HG03378 (cell line): ENCODE results near the gene CLPTM1L.
"Not testable (repeated sequence)": the region's sequence is repeated elsewhere in the genome, so short reads cannot be mapped to it uniquely, and the experiment has no call there.

Experiments used
- ATAC-seq: cut with Tn5 transposase; IDR thresholded peaks from one replicate; pipeline ENCODE4 v1.9.1; 2021; ENCODE audit warnings: mild to moderate bottlenecking, moderate library complexity; ENCODE audit not compliant: unreplicated experiment

The CLPTM1L gene

DNA sequence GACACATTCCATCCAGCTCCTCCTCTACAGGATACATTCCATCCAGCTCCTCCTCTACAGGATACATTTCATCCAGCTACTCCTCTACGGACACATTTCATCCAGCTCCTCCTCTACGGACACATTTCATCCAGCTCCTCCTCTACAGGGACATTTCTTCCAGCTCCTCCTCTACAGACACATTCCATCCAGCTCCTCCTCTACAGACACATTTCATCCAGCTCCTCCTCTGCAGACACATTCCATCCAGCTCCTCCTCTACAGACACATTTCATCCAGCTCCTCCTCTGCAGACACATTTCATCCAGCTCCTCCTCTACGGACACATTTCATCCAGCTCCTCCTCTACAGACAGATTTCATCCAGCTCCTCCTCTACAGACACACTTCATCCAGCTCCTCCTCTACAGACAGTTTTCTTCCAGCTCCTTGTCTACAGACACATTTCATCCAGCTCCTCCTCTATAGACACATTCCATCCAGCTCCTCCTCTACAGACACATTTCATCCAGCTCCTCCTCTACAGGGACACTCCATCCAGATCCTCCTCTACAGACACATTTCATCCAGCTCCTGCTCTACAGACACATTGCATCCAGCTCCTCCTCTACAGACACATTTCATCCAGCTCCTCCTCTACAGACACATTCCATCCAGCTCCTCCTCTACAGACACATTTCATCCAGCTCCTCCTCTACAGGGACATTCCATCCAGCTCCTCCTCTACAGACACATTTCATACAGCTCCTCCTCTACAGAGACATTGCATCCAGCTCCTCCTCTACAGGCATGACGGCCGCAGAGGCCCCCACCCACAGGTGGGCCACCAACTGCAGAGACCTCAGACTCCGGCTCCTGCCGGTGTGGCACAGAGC lies 16.4 kb downstream of the CLPTM1L start:
- ATAC-seq = not testable (repeated sequence)

DNA sequence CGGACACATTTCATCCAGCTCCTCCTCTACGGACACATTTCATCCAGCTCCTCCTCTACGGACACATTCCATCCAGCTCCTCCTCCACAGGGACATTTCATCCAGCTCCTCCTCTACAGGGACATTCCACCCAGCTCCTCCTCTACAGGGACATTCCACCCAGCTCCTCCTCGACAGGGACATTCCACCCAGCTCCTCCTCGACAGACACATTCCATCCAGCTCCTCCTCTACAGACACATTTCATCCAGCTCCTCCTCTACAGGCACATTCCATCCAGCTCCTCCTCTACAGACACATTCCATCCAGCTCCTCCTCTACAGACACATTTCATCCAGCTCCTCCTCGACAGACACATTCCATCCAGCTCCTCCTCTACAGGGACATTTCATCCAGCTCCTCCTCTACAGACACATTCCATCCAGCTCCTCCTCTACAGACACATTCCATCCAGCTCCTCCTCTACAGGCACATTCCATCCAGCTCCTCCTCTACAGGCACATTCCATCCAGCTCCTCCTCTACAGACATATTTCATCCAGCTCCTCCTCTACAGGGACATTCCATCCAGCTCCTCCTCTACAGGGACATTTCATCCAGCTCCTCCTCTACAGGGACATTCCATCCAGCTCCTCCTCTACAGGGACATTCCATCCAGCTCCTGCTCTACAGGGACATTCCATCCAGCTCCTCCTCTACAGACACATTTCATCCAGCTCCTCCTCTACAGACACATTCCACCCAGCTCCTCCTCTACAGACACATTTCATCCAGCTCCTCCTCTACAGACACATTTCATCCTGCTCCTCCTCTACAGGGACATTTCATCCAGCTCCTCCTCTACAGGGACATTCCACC lies 17.8 kb downstream of the CLPTM1L start:
- not testable (repeated sequence) for ATAC-seq

DNA sequence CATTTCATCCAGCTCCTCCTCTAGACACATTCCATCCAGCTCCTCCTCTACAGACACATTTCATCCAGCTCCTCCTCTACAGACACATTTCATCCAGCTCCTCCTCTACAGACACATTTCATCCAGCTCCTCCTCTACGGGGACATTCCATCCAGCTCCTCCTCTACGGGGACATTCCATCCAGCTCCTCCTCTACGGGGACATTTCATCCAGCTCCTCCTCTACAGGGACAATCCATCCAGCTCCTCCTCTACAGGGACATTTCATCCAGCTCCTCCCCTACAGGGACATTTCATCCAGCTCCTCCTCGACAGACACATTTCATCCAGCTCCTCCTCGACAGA lies 18.4 kb downstream of the CLPTM1L start:
- ATAC-seq = not testable (repeated sequence)

DNA sequence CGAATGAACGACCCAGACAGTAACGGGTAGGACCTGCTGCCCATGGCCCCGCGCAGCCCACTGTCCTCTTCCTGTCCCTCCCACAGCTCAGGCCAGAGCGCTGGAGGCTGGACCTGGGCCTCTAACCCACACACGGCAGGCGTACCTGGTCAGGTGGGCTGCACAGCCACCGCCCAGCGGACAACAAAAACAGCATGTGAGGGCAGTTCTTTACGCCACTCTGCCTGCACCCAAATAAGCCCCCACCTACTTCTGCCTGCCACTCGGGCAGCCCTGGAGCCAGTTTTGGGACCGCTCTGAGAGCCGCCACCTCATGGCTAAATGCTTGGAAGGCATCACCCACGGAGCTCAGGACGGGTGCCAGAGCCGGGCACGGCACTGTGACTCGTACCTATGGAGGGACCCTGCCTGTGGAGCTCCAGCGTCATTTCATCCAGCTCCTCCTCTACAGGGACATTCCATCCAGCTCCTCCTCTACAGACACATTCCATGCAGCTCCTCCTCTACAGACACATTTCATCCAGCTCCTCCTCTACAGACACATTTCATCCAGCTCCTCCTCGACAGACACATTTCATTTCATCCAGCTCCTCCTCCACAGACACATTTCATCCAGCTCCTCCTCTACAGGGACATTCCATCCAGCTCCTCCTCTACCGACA lies 18.9 kb downstream of the CLPTM1L start:
- no peak for ATAC-seq

DNA sequence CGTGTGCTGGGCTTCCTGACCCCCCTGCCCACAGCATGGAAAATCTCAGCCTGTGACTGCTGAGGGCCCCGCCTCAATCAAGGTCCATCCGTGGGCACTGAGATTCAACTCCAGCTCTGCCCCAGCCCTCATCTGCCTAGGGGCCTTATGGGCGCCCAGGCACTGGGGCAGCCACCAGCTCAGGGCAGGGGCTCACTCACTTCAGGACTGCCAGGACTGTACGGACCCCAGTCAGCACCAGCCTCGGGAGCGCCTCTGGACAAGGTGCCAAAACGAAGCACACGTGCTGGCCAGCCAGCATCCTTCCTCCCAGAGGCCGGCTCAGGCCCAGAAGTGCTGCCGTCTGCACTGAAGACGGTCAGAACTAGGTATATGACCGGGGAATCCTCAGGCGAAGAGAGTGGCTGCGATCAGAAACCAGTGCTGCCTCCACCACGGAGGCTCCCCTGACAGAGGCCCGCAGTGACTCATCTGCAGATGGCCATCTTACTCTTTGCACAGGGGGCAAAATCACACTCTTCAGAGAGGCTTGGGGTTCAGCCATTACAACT lies 19.6 kb downstream of the CLPTM1L start:
- no peak for ATAC-seq

DNA sequence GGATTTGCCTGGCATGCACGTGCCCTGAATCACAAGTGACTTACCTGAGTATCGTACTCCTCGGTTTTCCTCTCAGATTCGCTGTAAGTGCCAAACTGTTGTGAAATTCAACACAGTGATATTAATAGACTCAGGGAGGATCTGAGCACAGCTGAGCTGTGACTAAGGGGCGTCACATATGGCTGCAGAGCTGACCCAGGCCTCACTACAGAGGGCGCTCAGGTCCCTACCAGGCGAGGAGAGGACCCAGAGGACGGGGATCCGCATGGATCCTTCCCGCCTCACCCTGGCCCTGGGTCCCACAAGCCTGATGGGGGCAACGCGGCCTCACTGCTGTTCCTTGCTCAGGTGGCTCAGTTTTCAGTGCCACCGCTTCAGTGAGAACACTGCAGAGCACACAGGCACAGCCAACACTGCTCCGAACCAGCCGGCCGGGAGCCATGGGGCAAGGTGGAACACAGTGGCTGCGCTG lies 20.1 kb downstream of the CLPTM1L start:
- ATAC-seq = no peak

DNA sequence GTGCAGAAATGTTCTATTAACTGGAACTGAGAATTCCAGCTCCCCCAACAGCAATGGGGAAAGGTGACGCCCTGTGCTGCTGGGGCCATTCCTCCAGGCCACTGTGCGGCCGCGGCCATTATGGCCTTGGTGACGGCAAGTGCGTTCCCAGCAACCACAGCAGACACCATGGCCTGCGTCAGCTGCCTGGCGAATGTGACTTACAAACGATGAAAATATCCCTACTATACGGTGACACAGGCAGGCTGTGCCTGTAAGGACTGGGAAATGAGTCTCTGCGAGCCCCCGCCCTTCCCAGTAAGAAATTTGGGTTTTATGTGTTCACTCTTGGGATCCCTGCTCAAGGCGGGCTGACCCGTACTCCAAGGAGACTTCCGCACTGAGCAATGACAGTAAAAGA lies 20.6 kb downstream of the CLPTM1L start:
- ATAC-seq = no peak

DNA sequence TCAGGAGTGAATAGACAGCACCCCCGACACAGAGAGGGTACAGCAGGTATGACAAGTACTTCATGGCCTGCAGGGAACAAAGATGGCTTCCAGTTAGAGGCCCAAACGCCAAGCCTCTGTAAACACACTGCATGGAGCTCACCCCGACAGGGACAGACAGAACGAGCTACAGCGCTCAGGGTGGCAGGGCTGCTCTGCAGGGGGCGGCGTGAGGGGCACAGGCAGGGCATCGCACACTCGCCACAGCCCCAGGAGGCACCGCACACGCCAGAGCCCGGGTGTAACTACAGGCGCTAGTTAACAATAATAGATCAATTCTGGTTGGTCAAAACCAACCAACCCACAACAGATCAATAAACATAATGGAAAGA lies 21.1 kb downstream of the CLPTM1L start:
- ATAC-seq = no peak

DNA sequence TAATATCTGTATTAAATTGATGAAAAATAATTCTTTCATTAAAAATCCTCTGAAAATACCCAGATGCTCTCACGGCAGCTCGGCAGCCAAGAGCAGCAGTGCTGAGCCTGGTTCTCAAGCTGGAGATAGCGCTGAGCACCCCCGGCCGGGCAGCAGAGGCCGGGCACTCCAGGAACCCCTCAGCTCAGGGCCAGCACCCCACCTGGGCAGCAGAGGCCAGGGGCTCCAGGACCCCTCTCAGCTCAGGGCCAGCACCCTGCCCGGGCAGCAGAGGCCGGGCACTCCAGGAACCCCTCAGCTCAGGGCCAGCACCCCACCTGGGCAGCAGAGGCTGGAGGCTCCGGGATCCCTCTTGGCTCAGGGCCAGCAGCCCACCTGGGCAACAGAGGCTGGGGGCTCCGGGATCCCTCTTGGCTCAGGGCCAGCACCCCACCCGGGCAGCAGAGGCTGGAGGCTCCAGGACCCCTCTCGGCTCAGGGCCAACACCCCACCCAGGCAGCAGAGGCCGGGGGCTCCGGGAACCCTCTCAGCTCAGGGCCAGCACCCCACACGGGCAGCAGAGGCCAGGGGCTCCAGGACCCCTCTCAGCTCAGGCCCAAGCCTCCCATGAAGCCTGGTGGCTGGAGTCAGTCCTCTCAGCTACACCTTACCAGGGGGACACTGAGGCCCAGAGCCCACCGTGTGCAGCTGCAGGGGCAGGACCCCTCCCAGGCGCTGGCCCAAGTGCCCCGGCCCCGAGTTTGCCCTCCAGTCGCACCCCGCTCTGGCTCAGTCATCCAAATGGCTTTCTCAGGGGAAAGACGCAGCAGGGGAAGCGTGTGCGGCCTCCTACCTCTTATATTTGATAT lies 21.7 kb downstream of the CLPTM1L start:
- no peak for ATAC-seq

DNA sequence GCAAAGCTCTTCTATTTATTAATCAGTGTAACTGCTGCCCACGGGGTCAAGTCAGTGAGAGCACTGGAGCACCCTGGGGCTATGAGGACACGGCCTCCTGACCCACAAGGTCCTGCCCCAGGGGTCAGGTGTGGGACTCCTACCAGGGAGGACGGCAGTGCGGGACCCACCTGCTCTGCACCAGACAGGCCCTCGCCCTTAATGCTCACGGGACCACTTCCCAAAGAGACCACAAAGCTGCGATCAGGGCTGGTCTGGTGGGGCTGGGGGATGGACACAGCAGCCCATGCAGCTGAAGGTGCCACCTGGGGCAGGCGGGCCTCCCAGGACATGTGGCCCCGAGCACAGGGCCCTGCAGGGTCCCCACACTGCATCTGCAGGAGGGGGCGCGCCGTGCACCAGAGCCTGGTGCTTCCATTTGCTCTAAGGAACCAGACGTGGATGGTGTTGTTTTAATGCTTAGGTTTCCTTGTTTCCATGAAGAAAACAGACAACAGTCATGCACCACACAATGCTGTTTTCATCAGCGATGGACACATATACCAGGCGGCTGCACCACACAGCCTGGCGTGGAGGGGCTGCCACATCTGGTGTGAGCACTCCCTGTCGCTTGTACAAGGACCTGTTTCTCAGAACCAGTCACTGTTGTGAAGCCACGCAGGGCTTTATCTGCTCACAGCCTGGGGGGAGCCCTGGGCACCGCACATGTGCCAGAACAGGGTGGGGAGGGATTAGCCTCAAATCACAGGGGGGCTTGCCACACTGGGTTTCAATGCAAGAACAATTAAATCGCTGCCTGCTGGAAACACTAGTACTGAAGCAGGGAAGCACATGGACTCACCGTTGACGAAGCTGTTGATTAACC lies 22.6 kb downstream of the CLPTM1L start:
- ATAC-seq = no peak

DNA sequence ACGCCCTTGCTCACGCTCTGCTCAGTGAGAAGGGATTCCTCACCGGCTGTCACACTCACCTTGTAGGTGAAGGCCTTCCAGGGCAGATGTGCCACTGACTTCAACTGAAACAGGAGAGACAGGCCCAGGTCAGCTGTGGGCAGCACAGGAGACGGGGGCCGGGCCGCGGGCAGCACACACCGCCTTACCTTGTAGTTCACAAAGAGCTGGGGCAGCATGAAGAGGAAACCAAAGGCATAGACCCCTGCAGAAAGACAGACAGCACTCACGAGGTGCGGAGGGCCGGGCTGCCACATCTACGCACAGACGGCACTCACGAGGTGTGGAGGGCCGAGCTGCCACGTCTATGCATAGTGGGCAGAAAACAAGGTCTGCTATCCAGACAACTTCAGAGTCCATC lies 23.3 kb downstream of the CLPTM1L start:
- ATAC-seq = no peak

DNA sequence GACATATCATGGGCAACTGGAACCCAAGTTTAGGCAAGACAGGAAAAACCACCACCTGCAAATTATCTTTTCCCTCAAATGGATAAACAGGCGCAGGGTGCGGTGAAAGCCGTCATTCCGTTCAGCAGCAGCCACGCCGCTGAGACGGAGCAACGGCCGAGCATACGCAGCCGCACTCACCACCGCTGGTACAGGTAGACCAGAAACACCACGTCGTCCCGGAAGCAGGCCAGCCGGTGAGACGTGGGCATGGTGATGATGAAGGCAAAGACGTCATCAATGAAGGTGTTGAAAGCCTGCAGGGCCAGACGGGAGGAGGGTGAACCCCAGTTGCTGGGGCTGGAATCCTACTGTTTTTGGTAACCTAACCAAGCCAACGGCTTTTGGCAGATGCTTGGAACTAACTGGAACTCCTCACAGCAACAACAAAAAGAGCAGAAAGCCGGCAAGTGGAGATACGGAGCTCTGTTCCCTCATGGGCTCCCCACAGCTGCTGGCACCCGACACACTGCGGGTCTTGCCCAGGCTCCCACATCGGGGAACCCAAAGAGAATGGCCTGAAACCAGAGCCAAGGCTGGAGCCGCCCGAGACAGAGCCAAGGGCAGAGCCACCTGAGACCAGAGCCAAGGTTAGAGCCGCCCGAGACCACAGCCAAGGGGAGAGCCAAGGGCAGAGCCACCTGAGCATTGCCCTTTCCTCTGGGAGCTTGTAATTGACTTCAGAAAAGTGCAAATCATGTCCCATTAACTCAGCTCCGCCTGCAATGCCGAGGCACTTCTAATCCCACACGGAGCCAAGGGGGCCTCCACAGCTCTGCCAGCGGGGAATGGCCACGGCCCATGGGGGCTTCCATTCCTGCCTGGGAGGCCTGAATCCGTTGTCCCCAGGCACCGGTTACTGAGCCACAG lies 24.2 kb downstream of the CLPTM1L start:
- ATAC-seq = no peak

DNA sequence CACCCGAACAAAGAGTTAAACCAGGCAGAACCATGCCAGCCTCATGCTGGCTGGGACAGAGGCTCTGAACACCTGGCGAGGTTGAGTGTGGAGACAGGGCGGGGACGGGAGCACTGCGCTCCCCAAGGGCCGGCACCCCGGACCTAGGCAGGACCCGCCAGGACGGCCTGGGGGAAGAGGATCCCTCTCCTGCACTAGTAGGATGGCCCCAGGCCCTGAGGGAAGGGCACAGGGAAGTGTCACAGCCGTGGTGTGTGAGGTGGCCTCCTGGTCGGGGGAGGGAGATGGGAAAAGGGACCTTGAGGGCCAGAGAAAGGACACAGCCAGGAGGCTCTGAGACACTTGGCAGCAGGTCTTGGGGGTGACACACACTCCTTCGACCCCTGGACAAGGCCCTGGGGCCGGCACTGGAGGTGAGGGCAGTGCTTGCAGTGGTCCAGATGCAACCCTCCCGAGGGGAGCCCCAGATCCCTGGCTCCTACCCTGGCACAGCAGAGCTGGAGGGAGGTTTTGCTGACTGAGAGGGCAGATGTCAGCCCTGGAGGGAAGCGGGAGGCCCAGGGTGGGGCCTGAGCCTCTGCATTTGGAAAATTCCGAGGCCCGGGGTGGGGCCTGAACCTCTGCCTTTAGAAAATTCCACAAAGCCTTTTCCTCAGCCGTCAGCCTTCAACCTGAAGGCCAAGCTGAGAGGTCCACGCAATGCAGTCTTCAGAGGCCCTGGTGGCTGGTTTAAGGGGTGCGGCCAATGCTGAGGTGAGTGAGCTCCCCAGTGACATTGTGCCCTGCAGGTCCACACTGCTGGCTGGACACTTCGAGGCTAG lies 25.3 kb downstream of the CLPTM1L start:
- no peak for ATAC-seq

DNA sequence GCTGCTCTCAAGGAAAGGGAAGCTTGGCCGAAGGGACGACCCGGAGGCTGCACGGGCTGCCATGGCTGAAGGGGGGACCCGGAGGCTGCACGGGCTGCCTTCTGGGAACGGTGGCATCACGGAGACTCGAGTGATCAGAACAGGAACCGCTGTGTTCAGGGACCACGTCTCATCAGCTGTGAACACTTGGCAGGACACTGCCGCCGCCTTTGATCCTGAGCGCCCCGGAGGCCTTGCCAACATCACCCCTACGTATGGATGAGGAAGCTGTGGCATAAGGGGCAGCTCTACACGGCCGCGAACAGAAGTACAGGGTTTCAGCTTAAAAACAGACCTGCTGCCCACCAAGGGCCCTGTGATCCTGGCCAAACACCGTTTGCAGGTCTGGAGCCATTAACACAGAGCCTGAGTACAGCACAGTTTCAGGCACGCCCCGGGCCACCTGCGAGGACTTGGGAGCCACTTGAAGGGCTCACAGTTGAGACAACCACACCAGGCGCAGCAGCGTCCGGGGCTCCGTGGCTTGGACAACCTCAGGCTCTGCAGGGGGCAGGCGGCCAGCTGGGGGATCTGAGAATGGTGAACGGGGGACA lies 26.1 kb downstream of the CLPTM1L start:
- ATAC-seq = no peak

DNA sequence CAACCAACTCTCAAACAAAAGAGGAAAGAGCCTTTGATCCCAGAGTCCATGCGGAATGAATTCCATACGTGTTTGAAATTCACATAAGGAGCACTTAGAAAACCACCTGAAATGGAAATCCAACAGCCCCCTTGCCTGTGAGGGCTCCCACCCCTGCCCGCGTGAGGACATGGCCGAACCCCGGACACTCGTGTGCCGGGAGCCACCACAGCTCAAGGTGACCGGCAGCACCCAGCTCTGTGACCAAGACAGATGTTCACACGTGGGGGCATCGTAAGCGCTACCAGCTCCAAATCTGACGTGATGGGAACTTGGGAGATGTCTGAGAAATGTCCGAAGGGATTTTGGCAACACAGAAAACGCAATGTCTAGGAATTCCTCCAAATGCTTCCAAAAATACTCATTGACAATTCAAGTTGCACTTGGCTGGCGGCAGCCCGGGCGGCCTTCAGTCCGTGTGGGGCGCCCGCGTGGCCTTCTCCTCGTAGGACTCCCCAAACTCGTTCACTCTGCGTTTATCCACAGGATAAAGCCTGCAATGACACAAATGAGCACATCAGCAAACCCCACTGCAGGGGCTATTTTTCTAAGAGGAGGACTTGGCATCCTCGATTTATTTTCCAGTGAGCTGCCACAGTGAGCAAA lies 26.9 kb downstream of the CLPTM1L start:
- no peak for ATAC-seq

DNA sequence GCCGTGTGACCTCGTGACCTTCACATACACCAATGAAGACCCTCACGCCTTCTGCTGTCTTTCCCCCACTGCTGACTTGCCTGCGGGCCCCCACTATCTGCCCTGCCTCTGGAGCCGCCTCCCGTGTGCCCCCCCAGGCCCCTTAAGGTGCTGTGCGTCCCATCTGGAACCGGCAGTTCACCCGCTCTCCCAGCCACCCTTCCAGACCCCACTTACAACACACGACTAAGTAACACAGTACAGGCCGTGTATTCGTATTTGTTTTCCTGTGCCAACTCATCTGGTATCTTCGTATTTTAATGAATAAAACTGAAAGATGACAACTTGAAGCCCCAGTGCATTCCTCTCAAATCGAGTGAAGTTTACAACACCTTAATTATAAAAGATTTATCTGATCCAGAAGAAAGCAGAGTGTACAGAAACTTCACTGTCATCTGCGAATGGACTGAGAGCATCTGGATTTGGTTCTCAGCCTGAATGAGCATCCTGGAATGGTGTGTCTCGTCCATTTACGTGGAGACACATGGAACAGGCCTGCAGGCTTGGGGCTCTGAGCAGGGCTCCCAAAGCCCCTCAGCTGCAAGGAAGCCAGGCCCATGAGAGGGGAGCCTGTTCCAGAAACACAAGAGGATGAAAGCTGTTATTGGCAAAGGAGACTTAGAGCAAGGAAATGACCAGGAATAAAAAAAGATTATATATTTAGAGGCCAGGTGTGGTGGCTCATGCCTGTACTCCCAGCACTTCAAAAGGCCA lies 28.1 kb downstream of the CLPTM1L start:
- ATAC-seq = no peak
